ENCODE results near the gene CAMKK2. TPM values are rescaled to one million over a fixed set of nuclear protein-coding genes. Genes with fewer than 3 reads are reported as not detected.
"Not testable (repeated sequence)": the region's sequence is repeated elsewhere in the genome, so short reads cannot be mapped to it uniquely, and the experiment has no call there.

Gene CAMKK2
- total and polyA plus RNA-seq, 2 experiments from 2014 or later: 20.1 to 29.8 TPM

DNA sequence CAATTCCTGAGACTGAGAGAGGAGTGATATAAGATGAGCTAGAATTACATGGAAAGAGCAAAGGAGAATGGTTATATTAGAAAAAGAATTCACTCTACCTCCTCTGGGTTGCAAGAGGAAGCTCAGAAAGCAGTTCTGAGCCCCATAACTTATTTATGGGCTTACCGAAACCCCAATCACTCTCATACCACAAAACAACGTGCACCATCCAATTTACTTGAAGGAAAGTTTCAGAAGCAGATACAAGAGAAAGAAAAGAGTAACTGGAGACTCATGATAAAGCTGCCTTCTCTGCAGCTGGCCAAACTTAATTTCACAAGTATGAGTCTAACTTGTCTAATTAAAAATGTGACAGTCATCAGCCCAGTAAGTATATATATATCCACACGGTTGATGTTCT, 27.4 kb upstream of the CAMKK2 start:
- Histone ChIP-seq H3K79me2 (ENCODE audit: insufficient read depth) (no peaks in the 10 kb centered on the region), H3K36me3 (ENCODE audit: low read depth) (peaks cover 41% of the 10 kb centered on the region; the same call in 1 of the 2 replicates), H3K27me3 (replicated peaks; ENCODE audit: insufficient read depth) (no peaks in the 10 kb centered on the region), H3F3A (ENCODE audit: insufficient read depth) (no peaks in the 10 kb centered on the region), H2AFZ (no peak overlapping the region), H3K4me1 (ENCODE audit: insufficient read depth) (no peaks in the 10 kb centered on the region), H3K9me3 (ENCODE audit: low read depth) (no peaks in the 10 kb centered on the region), H3K4me2 (ENCODE audit: unreplicated experiment) (no peak overlapping the region), H3K4me3 (no peak overlapping the region), H3K9me2 (ENCODE audit: insufficient read depth) (no peaks in the 10 kb centered on the region), H3K27ac (no peak overlapping the region), H4K20me1 (ENCODE audit: insufficient read depth) (no peaks in the 10 kb centered on the region), H3K9ac (no peak overlapping the region)
- in situ Hi-C loops (cut with MboI): no loop called here
- 94 to 95% methylated on average over 3 of the region's 3 CpGs for WGBS, 2 experiments (ENCODE audit: low coverage in 1 of 2, low lambda C conversion rate in 2 of 2, missing lambda C conversion rate in 2 of 2)
- TF ChIP-seq EZH2 (IDR thresholded peaks at IDR 0.05; ENCODE audit: insufficient read depth, poor library complexity, severe bottlenecking): no peak
- no peak for TF ChIP-seq EZH2phosphoT487 (IDR thresholded peaks at IDR 0.05; ENCODE audit: insufficient read depth, low read depth)
- DNase-seq: no peak

DNA sequence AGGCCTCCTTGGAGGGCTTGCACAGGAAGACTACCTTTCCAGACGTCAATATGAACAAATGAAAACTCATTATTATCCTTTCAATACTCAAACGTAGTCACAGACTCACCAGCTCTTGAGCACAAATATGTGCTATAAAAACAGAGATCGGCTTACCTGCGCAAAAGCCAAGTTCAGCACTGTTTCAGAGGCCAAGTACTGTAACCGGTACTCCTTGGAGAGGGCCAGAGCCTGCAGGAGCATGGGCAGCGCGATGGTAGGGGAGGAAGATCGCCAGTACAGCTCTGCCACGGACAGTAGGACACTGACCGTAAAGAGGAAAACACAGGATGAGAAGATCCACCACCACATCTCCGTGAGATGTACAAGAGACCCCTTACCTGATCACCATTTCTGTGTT, 21.6 kb upstream of the CAMKK2 start:
- Histone ChIP-seq H3F3A (ENCODE audit: insufficient read depth) (no peaks in the 10 kb centered on the region; the same call in 1 of the 2 replicates), H3K36me3 (ENCODE audit: low read depth) (peaks cover 15% of the 10 kb centered on the region; the same call in 1 of the 2 replicates), H3K27ac (no peak overlapping the region), H3K4me3 (no peak overlapping the region), H3K9me2 (ENCODE audit: insufficient read depth) (no peaks in the 10 kb centered on the region), H3K79me2 (ENCODE audit: insufficient read depth) (peaks cover 10% of the 10 kb centered on the region), H3K4me1 (ENCODE audit: insufficient read depth) (no peaks in the 10 kb centered on the region), H2AFZ (no peak overlapping the region), H3K9ac (no peak overlapping the region), H3K27me3 (replicated peaks; ENCODE audit: insufficient read depth) (no peaks in the 10 kb centered on the region), H4K20me1 (ENCODE audit: insufficient read depth) (no peaks in the 10 kb centered on the region), H3K4me2 (ENCODE audit: unreplicated experiment) (no peak overlapping the region), H3K9me3 (ENCODE audit: low read depth) (no peaks in the 10 kb centered on the region)
- in situ Hi-C loops (cut with MboI): no loop called here
- no peak for DNase-seq
- no peak for TF ChIP-seq EZH2 (IDR thresholded peaks at IDR 0.05; ENCODE audit: insufficient read depth, poor library complexity, severe bottlenecking)
- TF ChIP-seq EZH2phosphoT487 (IDR thresholded peaks at IDR 0.05; ENCODE audit: insufficient read depth, low read depth): no peak
- 90 to 93% methylated on average over 11 of the region's 11 CpGs for WGBS, 2 experiments (ENCODE audit: low coverage in 1 of 2, low lambda C conversion rate in 2 of 2, missing lambda C conversion rate in 2 of 2)

DNA sequence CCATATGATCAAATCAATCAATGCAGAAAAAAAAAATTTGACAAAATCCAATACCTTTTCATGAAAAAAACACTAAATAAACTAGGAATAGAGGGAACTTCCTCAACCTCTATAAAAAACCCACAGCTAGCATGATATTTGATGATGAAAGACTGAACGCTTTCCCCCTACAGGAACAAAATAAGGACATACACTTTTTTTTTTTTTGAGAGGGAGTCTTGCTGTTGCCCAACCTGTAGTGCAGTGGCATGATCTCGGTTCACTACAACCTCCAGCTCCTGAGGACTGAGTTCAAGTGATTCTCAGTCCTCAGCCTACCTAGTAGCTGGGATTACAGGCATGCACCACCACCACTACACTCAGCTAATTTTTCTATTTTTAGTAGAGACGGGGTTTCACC, 17.9 kb upstream of the CAMKK2 start:
- no peak overlapping the region for H3K4me2 ChIP-seq (ENCODE audit: unreplicated experiment)
- no peaks in the 10 kb centered on the region for H4K20me1 ChIP-seq (ENCODE audit: insufficient read depth)
- TF ChIP-seq EZH2 (IDR thresholded peaks at IDR 0.05; ENCODE audit: insufficient read depth, poor library complexity, severe bottlenecking) (no peak), EZH2phosphoT487 (IDR thresholded peaks at IDR 0.05; ENCODE audit: insufficient read depth, low read depth) (no peak)
- H3K9ac ChIP-seq: no peak overlapping the region
- no peak for DNase-seq
- H3K36me3 ChIP-seq (ENCODE audit: low read depth): peaks cover 5% of the 10 kb centered on the region; the same call in 1 of the 2 replicates
- in situ Hi-C loops (cut with MboI): no loop called here
- no peak overlapping the region for H2AFZ ChIP-seq
- H3K79me2 ChIP-seq (ENCODE audit: insufficient read depth): peaks cover 20% of the 10 kb centered on the region
- H3K9me3 ChIP-seq (ENCODE audit: low read depth): no peaks in the 10 kb centered on the region
- no peaks in the 10 kb centered on the region for H3K9me2 ChIP-seq (ENCODE audit: insufficient read depth)
- H3K27ac ChIP-seq: no peak overlapping the region
- 97 to 98% methylated on average over 3 of the region's 3 CpGs for WGBS, 2 experiments (ENCODE audit: low coverage in 1 of 2, low lambda C conversion rate in 2 of 2, missing lambda C conversion rate in 2 of 2)
- no peak overlapping the region for H3K4me3 ChIP-seq
- H3K27me3 ChIP-seq (replicated peaks; ENCODE audit: insufficient read depth): no peaks in the 10 kb centered on the region
- H3K4me1 ChIP-seq (ENCODE audit: insufficient read depth): no peaks in the 10 kb centered on the region
- H3F3A ChIP-seq (ENCODE audit: insufficient read depth): no peaks in the 10 kb centered on the region; the same call in 1 of the 2 replicates

DNA sequence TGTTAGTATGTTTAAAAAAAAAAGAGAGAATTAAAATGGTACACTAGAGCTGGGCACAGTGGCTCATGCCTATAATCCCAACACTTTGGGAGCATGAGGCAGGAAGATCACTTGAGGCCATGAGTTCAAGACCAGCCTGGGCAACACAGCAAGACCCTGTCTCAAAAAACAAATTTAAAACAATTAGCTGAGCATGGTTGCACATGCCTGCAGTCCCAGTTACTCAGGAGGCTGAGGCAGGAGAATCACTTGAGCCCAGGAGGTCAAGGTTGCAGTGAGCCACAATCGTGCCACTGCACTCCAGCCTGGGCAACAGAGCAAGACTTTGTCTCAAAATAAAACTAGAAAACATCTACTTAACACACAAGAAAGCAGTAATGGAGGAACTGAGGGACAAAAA, 13.7 kb upstream of the CAMKK2 start:
- in situ Hi-C loops (cut with MboI); DNase-seq; H3K4me1 ChIP-seq (ENCODE audit: insufficient read depth); H3K9me2 ChIP-seq (ENCODE audit: insufficient read depth); H3K9me3 ChIP-seq (ENCODE audit: low read depth); H3F3A ChIP-seq (ENCODE audit: insufficient read depth); H3K4me2 ChIP-seq (ENCODE audit: unreplicated experiment); H4K20me1 ChIP-seq (ENCODE audit: insufficient read depth); H3K4me3 ChIP-seq; H2AFZ ChIP-seq; H3K9ac ChIP-seq; H3K27ac ChIP-seq; H3K27me3 ChIP-seq (replicated peaks; ENCODE audit: insufficient read depth): not testable (repeated sequence)
- Histone ChIP-seq H3K36me3 (ENCODE audit: low read depth) (peaks cover 14% of the 10 kb centered on the region), H3K79me2 (ENCODE audit: insufficient read depth) (peaks cover 20% of the 10 kb centered on the region)
- WGBS, 2 experiments (ENCODE audit: low coverage in 1 of 2, low lambda C conversion rate in 2 of 2, missing lambda C conversion rate in 2 of 2): 54 to 58% methylated on average over 1 of the region's 1 CpG

GRCh38 chr12:121307397-121307796, 10.9 kb upstream of the CAMKK2 start:
- WGBS, 2 experiments (ENCODE audit: low coverage in 1 of 2, low lambda C conversion rate in 2 of 2, missing lambda C conversion rate in 2 of 2): 88% methylated on average over 8 of the region's 8 CpGs
- H3K27me3 ChIP-seq (replicated peaks; ENCODE audit: insufficient read depth); DNase-seq; H3K4me2 ChIP-seq (ENCODE audit: unreplicated experiment); H3K9ac ChIP-seq; H3K9me2 ChIP-seq (ENCODE audit: insufficient read depth); H3K4me3 ChIP-seq; H3F3A ChIP-seq (ENCODE audit: insufficient read depth); H3K27ac ChIP-seq; H3K4me1 ChIP-seq (ENCODE audit: insufficient read depth); H2AFZ ChIP-seq; H3K79me2 ChIP-seq (ENCODE audit: insufficient read depth); in situ Hi-C loops (cut with MboI); H4K20me1 ChIP-seq (ENCODE audit: insufficient read depth); H3K9me3 ChIP-seq (ENCODE audit: low read depth): not testable (repeated sequence)
- peaks cover 14% of the 10 kb centered on the region for H3K36me3 ChIP-seq (ENCODE audit: low read depth)
